Naive thymus-derived CD4-positive, alpha-beta T cell (primary cell): ENCODE results near the gene ZNF385D. TPM values are rescaled to one million over a fixed set of nuclear protein-coding genes. Genes with fewer than 3 reads are reported as not detected.

Experiments
- ATAC-seq: fragments of 150-1000 bp; cut with Tn5 transposase; 2 replicates; pipeline ENCODE4 v1.10.0; 2021; ENCODE audit warnings: mild to moderate bottlenecking, moderate library complexity
- CTCF ChIA-PET: fragments of 350-600 bp; sonication (Branson Sonifier 250); formaldehyde crosslinking; loops from one replicate; lab custom pipeline; 2021; ENCODE audit warnings: antibody characterized with exemption; lab: Charles Lee
- POLR2A ChIA-PET: fragments of 350-600 bp; sonication (Branson Sonifier 250); formaldehyde crosslinking; loops from one replicate; lab custom pipeline; 2021; ENCODE audit warnings: antibody characterized with exemption, inconsistent platforms; lab: Charles Lee
- DNase-seq, 9 donors: peaks; one replicate each; pipeline versions ENCODE4 v3.0.0 to v3.0.0-alpha.2; 2020 to 2022; ENCODE audit warnings: mixed read lengths in 1 of 9
- H3K27ac ChIP-seq: one replicate; pipeline ENCODE4 v1.7.0; 2013; ENCODE audit warnings: mild to moderate bottlenecking, low read depth, low read length, moderate library complexity
- H3K27me3 ChIP-seq, 2 donors: one replicate each; pipeline ENCODE4 v1.7.0; 2013; ENCODE audit warnings: low read length in 2 of 2, mild to moderate bottlenecking in 2 of 2, moderate library complexity in 2 of 2; ENCODE audit not compliant: control insufficient read depth in 2 of 2, insufficient read depth in 2 of 2
- H3K36me3 ChIP-seq, 3 experiments: 1 replicate in 2 of 3; 2 replicates in 1 of 3; pipeline ENCODE4 v1.7.0; 2013; ENCODE audit warnings: low read length in 3 of 3, mild to moderate bottlenecking in 3 of 3, moderate library complexity in 1 of 3; ENCODE audit not compliant: insufficient read depth in 3 of 3, control insufficient read depth in 2 of 3
- H3K4me1 ChIP-seq, 2 donors: one replicate each; pipeline ENCODE4 v1.7.0; 2013; ENCODE audit warnings: low read length in 2 of 2, mild to moderate bottlenecking in 2 of 2, moderate library complexity in 1 of 2; ENCODE audit not compliant: control insufficient read depth in 2 of 2, insufficient read depth in 2 of 2
- H3K4me3 ChIP-seq: 2 replicates; pipeline ENCODE4 v1.7.0; 2013; ENCODE audit warnings: mild to moderate bottlenecking, low read length
- H3K9me3 ChIP-seq, 3 experiments: 1 replicate in 2 of 3; 2 replicates in 1 of 3; pipeline ENCODE4 v1.7.0; 2013; ENCODE audit warnings: low read length in 3 of 3; ENCODE audit not compliant: control insufficient read depth in 2 of 3
- H3K27ac Mint-ChIP-seq, 9 donors: one replicate each; pipeline ENCODE4 v1.8.0; 2020 to 2022; ENCODE audit warnings: mixed read lengths in 9 of 9, mild to moderate bottlenecking in 8 of 9, moderate library complexity in 5 of 9, inconsistent platforms in 2 of 9
- H3K27me3 Mint-ChIP-seq, 5 donors: one replicate each; pipeline ENCODE4 v1.8.0; 2021 to 2022; ENCODE audit warnings: mixed read lengths in 5 of 5, mild to moderate bottlenecking in 1 of 5
- H3K36me3 Mint-ChIP-seq, 5 donors: one replicate each; pipeline ENCODE4 v1.8.0; 2020 to 2022; ENCODE audit warnings: mixed read lengths in 5 of 5, mild to moderate bottlenecking in 3 of 5, inconsistent platforms in 1 of 5
- H3K4me1 Mint-ChIP-seq, 7 donors: one replicate each; pipeline ENCODE4 v1.8.0; 2020 to 2022; ENCODE audit warnings: mixed read lengths in 7 of 7, mild to moderate bottlenecking in 3 of 7, inconsistent platforms in 1 of 7
- H3K4me3 Mint-ChIP-seq, 10 donors: one replicate each; pipeline ENCODE4 v1.8.0; 2020 to 2022; ENCODE audit warnings: mild to moderate bottlenecking in 10 of 10, mixed read lengths in 10 of 10, moderate library complexity in 6 of 10, inconsistent platforms in 2 of 10
- H3K9me3 Mint-ChIP-seq, 11 donors: one replicate each; pipeline ENCODE4 v1.8.0; 2020 to 2022; ENCODE audit warnings: mixed read lengths in 11 of 11, mild to moderate bottlenecking in 4 of 11, inconsistent platforms in 1 of 11, moderate library complexity in 1 of 11
- intact Hi-C, 2 donors: fragments of 100-400 bp; cut with micrococcal nuclease; formaldehyde crosslinking; loops; one replicate each; pipeline ENCODE4 v1.15.1; 2023
- polyA plus RNA-seq, 2 donors: library from polyadenylated mRNA; unstranded; fragments of 300-500 nt; fragmentation: Illumina TruSeq; gene quantifications; one replicate each; pipeline ENCODE4 v1.2.3, GENCODE V29; 2021
- total RNA-seq, 6 experiments: library from RNA in 5 of 6; stranded (reverse) in 5 of 6; gene quantifications; 1 replicate in 5 of 6; 2 replicates in 1 of 6; pipeline ENCODE4 v1.2.3 and lab custom pipeline; 2021 to 2026

ZNF385D gene
- total and polyA plus RNA-seq, 7 experiments from 2014 or later = 0.03 to 1.1 TPM; not detected in 5

- Mint-ChIP-seq H3K9me3 (peaks cover 0 to 23% (median 2%) of the 10 kb centered on the region in 11 donors), H3K36me3 (no peaks in the 10 kb centered on the region), H3K27me3 (no peaks in the 10 kb centered on the region), H3K4me1 (no peaks in the 10 kb centered on the region), H3K4me3 (no peak overlapping the region), H3K27ac (no peak overlapping the region)
- H3K36me3 ChIP-seq = no peaks in the 10 kb centered on the region
- H3K9me3 ChIP-seq = no peaks in the 10 kb centered on the region
- H3K4me3 ChIP-seq = no peak overlapping the region
- ATAC-seq (no peak), DNase-seq (no peak)
- CTCF ChIA-PET = no interaction called here
- POLR2A ChIA-PET = no interaction called here
- no peaks in the 10 kb centered on the region for H3K4me1 ChIP-seq
- H3K27ac ChIP-seq = no peak overlapping the region
- no peaks in the 10 kb centered on the region for H3K27me3 ChIP-seq
- intact Hi-C loops = no loop called here
Observed at GRCh38 chr3:21599890-21600289, 151.1 kb downstream of the ZNF385D start.

DNA sequence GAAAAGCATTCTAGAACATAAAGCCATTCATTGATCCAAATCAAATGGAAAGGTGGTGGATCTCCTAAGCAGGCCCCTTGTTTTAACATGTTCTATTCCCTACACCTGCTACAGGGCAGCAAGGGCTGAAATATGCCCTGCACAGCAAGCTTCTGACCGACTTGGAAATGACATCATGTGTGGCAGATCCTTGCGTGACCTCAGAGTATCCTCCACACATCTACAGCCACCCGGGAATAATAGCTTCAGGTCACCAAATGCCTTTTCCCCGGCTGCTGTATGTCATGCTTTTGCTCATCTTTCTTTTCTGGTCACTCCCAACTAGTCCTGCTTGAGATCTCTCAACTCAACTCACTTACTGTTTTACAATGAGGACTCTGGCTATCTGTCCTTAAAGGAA is 158.2 kb downstream of the ZNF385D start:
- H3K9me3 ChIP-seq = no peaks in the 10 kb centered on the region
- Mint-ChIP-seq H3K4me3 (no peak overlapping the region), H3K27me3 (no peaks in the 10 kb centered on the region), H3K9me3 (peaks cover 0 to 18% (median 4%) of the 10 kb centered on the region in 11 donors), H3K36me3 (no peaks in the 10 kb centered on the region), H3K27ac (no peak overlapping the region), H3K4me1 (no peaks in the 10 kb centered on the region)
- DNase-seq (no peak), ATAC-seq (no peak)
- ChIA-PET POLR2A (no interaction called here), CTCF (no interaction called here)
- H3K4me1 ChIP-seq = no peaks in the 10 kb centered on the region
- H3K4me3 ChIP-seq = no peak overlapping the region
- H3K36me3 ChIP-seq = no peaks in the 10 kb centered on the region
- no peak overlapping the region for H3K27ac ChIP-seq
- H3K27me3 ChIP-seq = no peaks in the 10 kb centered on the region
- intact Hi-C loops = no loop called here

GRCh38 chr3:21587894-21588293 is 163.1 kb downstream of the ZNF385D start:
- H3K27ac ChIP-seq = no peak overlapping the region
- POLR2A ChIA-PET = no interaction called here
- Mint-ChIP-seq H3K4me1 (peaks cover 0 to 3% (median 0%) of the 10 kb centered on the region in 7 donors), H3K9me3 (peaks cover 0 to 25% (median 3%) of the 10 kb centered on the region in 11 donors), H3K36me3 (no peaks in the 10 kb centered on the region), H3K27me3 (no peaks in the 10 kb centered on the region), H3K27ac (no peak overlapping the region), H3K4me3 (no peak overlapping the region)
- no peaks in the 10 kb centered on the region for H3K27me3 ChIP-seq
- no peak for DNase-seq
- H3K9me3 ChIP-seq = no peaks in the 10 kb centered on the region
- no peak for ATAC-seq
- H3K36me3 ChIP-seq = no peaks in the 10 kb centered on the region
- no peak overlapping the region for H3K4me3 ChIP-seq
- H3K4me1 ChIP-seq = no peaks in the 10 kb centered on the region
- intact Hi-C loops = no loop called here
- CTCF ChIA-PET = no interaction called here

GRCh38 chr3:21585216-21585740 is 165.7 kb downstream of the ZNF385D start:
- H3K36me3 Mint-ChIP-seq = no peaks in the 10 kb centered on the region
- no peak for DNase-seq
- H3K27me3 ChIP-seq = no peaks in the 10 kb centered on the region
- H3K4me3 Mint-ChIP-seq = no peak overlapping the region
- intact Hi-C loops = no loop called here
- H3K36me3 ChIP-seq = no peaks in the 10 kb centered on the region
- CTCF ChIA-PET = no interaction called here
- no peak for ATAC-seq
- POLR2A ChIA-PET = no interaction called here
- peaks cover 0 to 18% (median 4%) of the 10 kb centered on the region in 11 donors for H3K9me3 Mint-ChIP-seq
- H3K4me3 ChIP-seq = no peak overlapping the region
- no peak overlapping the region for H3K27ac Mint-ChIP-seq
- no peaks in the 10 kb centered on the region for H3K9me3 ChIP-seq
- H3K4me1 ChIP-seq = no peaks in the 10 kb centered on the region
- H3K27me3 Mint-ChIP-seq = no peaks in the 10 kb centered on the region
- H3K27ac ChIP-seq = no peak overlapping the region
- peaks cover 0 to 3% (median 0%) of the 10 kb centered on the region in 7 donors for H3K4me1 Mint-ChIP-seq

DNA sequence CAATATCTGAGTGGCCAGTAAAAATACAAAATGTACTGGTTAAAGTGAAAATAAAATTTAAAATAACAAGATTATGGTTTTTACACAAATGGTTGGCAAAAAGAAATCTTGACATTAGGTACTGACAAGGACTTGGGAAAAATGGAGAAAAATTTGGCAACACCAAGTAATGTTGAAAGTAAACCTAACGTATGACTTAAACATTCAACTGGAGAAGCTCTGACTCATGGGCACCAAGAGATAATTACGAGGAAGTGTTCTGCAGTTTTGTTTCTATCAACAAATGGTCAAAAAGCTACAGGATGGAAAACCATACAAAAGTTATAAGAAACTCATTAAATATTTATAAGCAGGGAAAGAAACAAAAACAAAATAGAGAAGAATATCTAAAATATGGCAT is 177.7 kb downstream of the ZNF385D start:
- ATAC-seq = no peak
- H3K36me3 ChIP-seq = no peaks in the 10 kb centered on the region
- no peaks in the 10 kb centered on the region for H3K27me3 Mint-ChIP-seq
- DNase-seq = no peak
- H3K4me1 Mint-ChIP-seq = no peaks in the 10 kb centered on the region
- H3K9me3 ChIP-seq = no peaks in the 10 kb centered on the region
- no peak overlapping the region for H3K4me3 Mint-ChIP-seq
- no peak overlapping the region for H3K4me3 ChIP-seq
- CTCF ChIA-PET = no interaction called here
- no peaks in the 10 kb centered on the region for H3K36me3 Mint-ChIP-seq
- no peak overlapping the region for H3K27ac Mint-ChIP-seq
- POLR2A ChIA-PET = no interaction called here
- H3K27ac ChIP-seq = no peak overlapping the region
- no peaks in the 10 kb centered on the region for H3K27me3 ChIP-seq
- intact Hi-C loops = no loop called here
- peaks cover 0 to 13% (median 4%) of the 10 kb centered on the region in 11 donors for H3K9me3 Mint-ChIP-seq
- no peaks in the 10 kb centered on the region for H3K4me1 ChIP-seq

DNA sequence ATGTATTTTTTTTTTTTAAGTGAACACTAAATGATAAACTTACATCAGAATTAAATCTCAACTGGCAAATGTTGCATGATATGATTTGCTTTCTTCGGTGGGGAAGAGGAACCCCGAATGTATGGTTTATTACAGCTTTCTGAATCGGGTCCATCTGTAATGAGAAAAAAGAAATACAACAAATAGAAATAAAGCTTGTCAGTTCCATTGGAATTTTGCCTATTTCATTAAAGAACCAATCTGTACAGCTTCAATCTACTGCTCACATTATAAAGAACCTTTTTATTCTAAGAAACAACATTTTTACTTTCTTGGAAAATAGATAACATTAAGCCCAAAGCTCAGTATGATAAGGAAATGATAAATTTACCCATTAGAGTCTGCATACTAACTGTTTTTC is 186.5 kb downstream of the ZNF385D start:
- Histone ChIP-seq H3K27me3 (no peaks in the 10 kb centered on the region), H3K4me1 (no peaks in the 10 kb centered on the region), H3K9me3 (no peaks in the 10 kb centered on the region), H3K36me3 (no peaks in the 10 kb centered on the region), H3K4me3 (no peak overlapping the region), H3K27ac (no peak overlapping the region)
- no peaks in the 10 kb centered on the region for H3K27me3 Mint-ChIP-seq
- H3K27ac Mint-ChIP-seq = no peak overlapping the region
- CTCF ChIA-PET = no interaction called here
- intact Hi-C loops = no loop called here
- H3K9me3 Mint-ChIP-seq = peaks cover 2 to 14% (median 7%) of the 10 kb centered on the region in 11 donors
- ATAC-seq (no peak), DNase-seq (no peak)
- no peaks in the 10 kb centered on the region for H3K4me1 Mint-ChIP-seq
- no peak overlapping the region for H3K4me3 Mint-ChIP-seq
- no peaks in the 10 kb centered on the region for H3K36me3 Mint-ChIP-seq
- POLR2A ChIA-PET = no interaction called here

- Histone ChIP-seq H3K9me3 (no peaks in the 10 kb centered on the region), H3K27ac (no peak overlapping the region), H3K4me3 (no peak overlapping the region), H3K27me3 (no peaks in the 10 kb centered on the region), H3K4me1 (no peaks in the 10 kb centered on the region), H3K36me3 (no peaks in the 10 kb centered on the region)
- Mint-ChIP-seq H3K4me1 (no peaks in the 10 kb centered on the region), H3K4me3 (no peak overlapping the region), H3K36me3 (no peaks in the 10 kb centered on the region), H3K9me3 (peaks cover 5 to 23% (median 12%) of the 10 kb centered on the region in 11 donors), H3K27me3 (no peaks in the 10 kb centered on the region), H3K27ac (no peak overlapping the region)
- POLR2A ChIA-PET = no interaction called here
- intact Hi-C loops = no loop called here
- CTCF ChIA-PET = no interaction called here
- no peak for ATAC-seq
- no peak for DNase-seq
Observed at GRCh38 chr3:21562243-21562642, 188.8 kb downstream of the ZNF385D start.
